UCSD-AML1 (cell line): ENCODE data around the gene JADE1.
A peak's percentile ranks its signal among the peaks of the same experiment; 100 is the strongest.

ENCODE experiments used
- DNase-seq: peaks from one replicate; lab custom pipeline; 2025; ENCODE audit not compliant: unreplicated experiment; lab: John Stamatoyannopoulos, UW

JADE1 gene

GRCh38 chr4:128840711-128841318, 31.3 kb downstream of the JADE1 start:
- no peak for DNase-seq

- DNase-seq = no peak
Measured at GRCh38 chr4:128841402-128841801, 31.9 kb downstream of the JADE1 start.

GRCh38 chr4:128844931-128845330, 35.4 kb downstream of the JADE1 start:
- no peak for DNase-seq

- DNase-seq = no peak
Measured at GRCh38 chr4:128846063-128846462, 36.6 kb downstream of the JADE1 start.

- DNase-seq = no peak
Measured at GRCh38 chr4:128847082-128847724, 37.7 kb downstream of the JADE1 start.

- DNase-seq = no peak
Measured at GRCh38 chr4:128848461-128848860, 39.0 kb downstream of the JADE1 start.

- DNase-seq = no peak
Measured at GRCh38 chr4:128850252-128850651, 40.8 kb downstream of the JADE1 start.

- DNase-seq = no peak
Measured at GRCh38 chr4:128853741-128854140, 44.2 kb downstream of the JADE1 start.

- DNase-seq = no peak
Measured at GRCh38 chr4:128854433-128854832, 44.9 kb downstream of the JADE1 start.

- no peak for DNase-seq
Measured at GRCh38 chr4:128855621-128856020, 46.1 kb downstream of the JADE1 start.

GRCh38 chr4:128856246-128856645, 46.7 kb downstream of the JADE1 start:
- no peak for DNase-seq

GRCh38 chr4:128858879-128859671, 49.6 kb downstream of the JADE1 start:
- no peak for DNase-seq

- no peak for DNase-seq
Measured at GRCh38 chr4:128859887-128860677, 50.6 kb downstream of the JADE1 start.

GRCh38 chr4:128861856-128862518, 52.5 kb downstream of the JADE1 start:
- peak; percentile 23 for DNase-seq

GRCh38 chr4:128862608-128863311, 53.3 kb downstream of the JADE1 start:
- DNase-seq = no peak

- DNase-seq = peak; percentile 41
Measured at GRCh38 chr4:128863312-128864075, 54.0 kb downstream of the JADE1 start.

- DNase-seq = no peak
Measured at GRCh38 chr4:128865132-128865531, 55.6 kb downstream of the JADE1 start.

GRCh38 chr4:128866269-128866668, 56.8 kb downstream of the JADE1 start:
- DNase-seq = no peak

GRCh38 chr4:128866691-128867090, 57.2 kb downstream of the JADE1 start:
- no peak for DNase-seq
